H9 (cell line): Measurements from ENCODE around the gene RBMS3. TPM values are rescaled to one million over a fixed set of nuclear protein-coding genes. Genes with fewer than 3 reads are reported as not detected.

Source experiments
- DNase-seq: peaks from one replicate; pipeline ENCODE4 v3.0.0-alpha.2; 2017
- H2AFZ ChIP-seq: one replicate; pipeline ENCODE4 v1.6.1; 2013; ENCODE audit warnings: mild to moderate bottlenecking, low read length, control low read depth, moderate library complexity
- H2AK5ac ChIP-seq: 2 replicates; pipeline ENCODE4 v1.6.1; 2013; ENCODE audit warnings: low read length, control low read depth, mixed read lengths; ENCODE audit not compliant: insufficient read length
- H2BK120ac ChIP-seq: one replicate; pipeline ENCODE4 v1.6.1; 2013; ENCODE audit warnings: low read depth, mild to moderate bottlenecking, low read length, control low read depth, inconsistent platforms; ENCODE audit not compliant: poor library complexity, severe bottlenecking
- H2BK12ac ChIP-seq: 2 replicates; pipeline ENCODE4 v1.6.1; 2013; ENCODE audit warnings: low read length, control low read depth, mixed read lengths, low read depth; ENCODE audit not compliant: insufficient read length
- H2BK15ac ChIP-seq: 2 replicates; pipeline ENCODE4 v1.6.1; 2013; ENCODE audit warnings: low read depth, low read length, control low read depth
- H2BK20ac ChIP-seq: one replicate; pipeline ENCODE4 v1.6.1; 2013; ENCODE audit warnings: low read depth, mild to moderate bottlenecking, low read length, control low read depth, inconsistent platforms; ENCODE audit not compliant: poor library complexity, severe bottlenecking
- H2BK5ac ChIP-seq: 2 replicates; pipeline ENCODE4 v1.6.1; 2013; ENCODE audit warnings: low read length, control low read depth, mixed read lengths; ENCODE audit not compliant: insufficient read length
- H3K14ac ChIP-seq: 2 replicates; pipeline ENCODE4 v1.6.1; 2013; ENCODE audit warnings: low read length, control low read depth; ENCODE audit not compliant: insufficient read depth
- H3K18ac ChIP-seq: 2 replicates; pipeline ENCODE4 v1.6.1; 2013; ENCODE audit warnings: low read depth, mild to moderate bottlenecking, mixed read lengths, low read length, control low read depth; ENCODE audit not compliant: insufficient read length
- H3K23ac ChIP-seq: 2 replicates; pipeline ENCODE4 v1.6.1; 2013; ENCODE audit warnings: low read length, control low read depth, mixed read lengths, low read depth; ENCODE audit not compliant: insufficient read length
- H3K23me2 ChIP-seq: 2 replicates; pipeline ENCODE4 v1.6.1; 2013; ENCODE audit warnings: low read depth, mild to moderate bottlenecking, mixed read lengths, low read length, control low read depth; ENCODE audit not compliant: insufficient read length, poor library complexity, severe bottlenecking
- H3K27ac ChIP-seq: 2 replicates; pipeline ENCODE4 v1.5.1; 2013; ENCODE audit warnings: low read length, control low read depth, mixed read lengths, low read depth; ENCODE audit not compliant: insufficient read length
- H3K27me3 ChIP-seq: 2 replicates; pipeline ENCODE4 v1.6.1; 2013; ENCODE audit warnings: low read length, control low read depth, inconsistent platforms; ENCODE audit not compliant: insufficient read depth
- H3K4ac ChIP-seq: 2 replicates; pipeline ENCODE4 v1.6.1; 2013; ENCODE audit warnings: low read depth, mild to moderate bottlenecking, control low read depth, inconsistent platforms, low read length, moderate library complexity
- H3K4me1 ChIP-seq: 2 replicates; pipeline ENCODE4 v1.6.1; 2013; ENCODE audit warnings: low read length, control low read depth, inconsistent platforms; ENCODE audit not compliant: insufficient read depth
- H3K4me2 ChIP-seq: 2 replicates; pipeline ENCODE4 v1.6.1; 2013; ENCODE audit warnings: low read length, control low read depth, mixed read lengths; ENCODE audit not compliant: insufficient read length, insufficient read depth
- H3K56ac ChIP-seq: 2 replicates; pipeline ENCODE4 v1.6.1; 2013; ENCODE audit warnings: low read depth, mild to moderate bottlenecking, mixed read lengths, low read length, control low read depth; ENCODE audit not compliant: insufficient read length
- H3K79me1 ChIP-seq: 2 replicates; pipeline ENCODE4 v1.6.1; 2013; ENCODE audit warnings: low read depth, mild to moderate bottlenecking, moderate library complexity, low read length, control low read depth, inconsistent platforms; ENCODE audit not compliant: insufficient read depth, poor library complexity, severe bottlenecking
- H3K79me2 ChIP-seq: 2 replicates; pipeline ENCODE4 v1.6.1; 2013; ENCODE audit warnings: low read length, control low read depth, inconsistent platforms; ENCODE audit not compliant: insufficient read depth
- H3K9ac ChIP-seq: 2 replicates; pipeline ENCODE4 v1.6.1; 2013; ENCODE audit warnings: low read length, control low read depth, mixed read lengths; ENCODE audit not compliant: insufficient read length; ENCODE audit errors: extremely low read depth
- H3K9me3 ChIP-seq: one replicate; pipeline ENCODE4 v1.6.1; 2013; ENCODE audit warnings: low read depth, low read length, inconsistent platforms; ENCODE audit not compliant: control insufficient read depth
- H3T11ph ChIP-seq: one replicate; pipeline ENCODE4 v1.6.1; 2013; ENCODE audit warnings: mild to moderate bottlenecking, low read length, control low read depth, inconsistent platforms
- H4K20me1 ChIP-seq: one replicate; pipeline ENCODE4 v1.6.1; 2013; ENCODE audit not compliant: control insufficient read depth, insufficient read length, insufficient read depth
- H4K5ac ChIP-seq: 2 replicates; pipeline ENCODE4 v1.6.1; 2013; ENCODE audit warnings: low read depth, mild to moderate bottlenecking, mixed read lengths, low read length, control low read depth; ENCODE audit not compliant: insufficient read length
- H4K8ac ChIP-seq: replicated peaks from 2 replicates; pipeline ENCODE4 v1.6.1; 2013; ENCODE audit warnings: low read length, control low read depth, mixed read lengths, low read depth; ENCODE audit not compliant: insufficient read length
- H4K91ac ChIP-seq: 2 replicates; pipeline ENCODE4 v1.6.1; 2013; ENCODE audit warnings: low read depth, mild to moderate bottlenecking, moderate library complexity, mixed read lengths, low read length, control low read depth; ENCODE audit not compliant: insufficient read length
- H3K27ac Mint-ChIP-seq, 3 experiments: 2 replicates in 2 of 3; 3 replicates in 1 of 3; pipeline ENCODE4 v1.8.0; 2020 to 2021; ENCODE audit warnings: mixed read lengths in 3 of 3, mild to moderate bottlenecking in 1 of 3, moderate library complexity in 1 of 3
- H3K27me3 Mint-ChIP-seq: 2 replicates; pipeline ENCODE4 v1.8.0; 2021; ENCODE audit warnings: low read depth, mild to moderate bottlenecking, moderate library complexity, mixed read lengths
- H3K36me3 Mint-ChIP-seq, 3 experiments: 2 replicates in 2 of 3; 3 replicates in 1 of 3; pipeline ENCODE4 v1.8.0; 2020 to 2021; ENCODE audit warnings: low read depth in 3 of 3, mixed read lengths in 3 of 3; ENCODE audit not compliant: insufficient read depth in 1 of 3
- H3K4me1 Mint-ChIP-seq, 2 experiments: 2 replicates each; pipeline ENCODE4 v1.8.0; 2020; ENCODE audit warnings: mixed read lengths in 2 of 2
- H3K4me3 Mint-ChIP-seq, 2 experiments: 2 replicates in 1 of 2; 3 replicates in 1 of 2; pipeline ENCODE4 v1.8.0; 2020 to 2021; ENCODE audit warnings: mild to moderate bottlenecking in 2 of 2, mixed read lengths in 2 of 2, moderate library complexity in 1 of 2
- H3K9me3 Mint-ChIP-seq, 2 experiments: 2 replicates in 1 of 2; 3 replicates in 1 of 2; pipeline ENCODE4 v1.8.0; 2020; ENCODE audit warnings: mild to moderate bottlenecking in 2 of 2, mixed read lengths in 2 of 2, moderate library complexity in 1 of 2
- CTCF ChIP-seq: fragments of 200-600 bp; sonication (generic); conservative IDR thresholded peaks from 3 replicates; pipeline ENCODE4 v1.8.0; 2021; ENCODE audit warnings: antibody characterized with exemption, mild to moderate bottlenecking
- WGBS: extraction: QIAGEN DNeasy Blood & Tissue Kit; methylation state at CpG from one replicate; pipeline ENCODE4 v1.1.7; 2013; ENCODE audit warnings: missing lambda C conversion rate, low lambda C conversion rate, mixed read lengths; ENCODE audit not compliant: insufficient read length; ENCODE audit errors: extremely low coverage; 5-methylcytosine and 5-hydroxymethylcytosine counted together
- total RNA-seq: library from RNA; stranded (reverse); gene quantifications from 2 replicates; pipeline ENCODE4 v1.2.1, GENCODE V29; 2021

The RBMS3 gene
- total RNA-seq, 1 experiment from 2014 or later, result 8.1 TPM

- H2BK12ac ChIP-seq, result no peak overlapping the region
- no peak overlapping the region for H2AK5ac ChIP-seq
- Mint-ChIP-seq H3K36me3 (no peaks in the 10 kb centered on the region), H3K27ac (no peak overlapping the region), H3K9me3 (no peaks in the 10 kb centered on the region), H3K27me3 (no peaks in the 10 kb centered on the region), H3K4me1 (peaks cover 15 to 26% of the 10 kb centered on the region in 2 experiments), H3K4me3 (no peak overlapping the region)
- H3T11ph ChIP-seq, result no peak overlapping the region
- H2BK20ac ChIP-seq, result no peak overlapping the region
- H3K18ac ChIP-seq, result no peak overlapping the region
- H2BK120ac ChIP-seq, result no peak overlapping the region
- H3K79me2 ChIP-seq, result no peaks in the 10 kb centered on the region
- no peaks in the 10 kb centered on the region for H3K27me3 ChIP-seq
- no CpG with 5 or more reads among the region's 5 CpGs for WGBS
- no peak overlapping the region for H4K5ac ChIP-seq
- no peak overlapping the region for H3K27ac ChIP-seq
- H3K23me2 ChIP-seq, result no peaks in the 10 kb centered on the region
- H4K8ac ChIP-seq, result no peak overlapping the region
- H3K56ac ChIP-seq, result no peak overlapping the region
- no peaks in the 10 kb centered on the region for H4K20me1 ChIP-seq
- H3K4me1 ChIP-seq, result no peaks in the 10 kb centered on the region; the same call in 1 of the 2 replicates
- no peak overlapping the region for H3K4ac ChIP-seq
- H4K91ac ChIP-seq, result no peak overlapping the region
- H3K79me1 ChIP-seq, result no peaks in the 10 kb centered on the region
- H3K9ac ChIP-seq, result no peak overlapping the region
- no peak overlapping the region for H3K14ac ChIP-seq
- TF ChIP-seq CTCF, result no peak
- no peak overlapping the region for H3K4me2 ChIP-seq
- H2AFZ ChIP-seq, result no peak overlapping the region
- no peak overlapping the region for H3K23ac ChIP-seq
- H2BK15ac ChIP-seq, result no peak overlapping the region
- no peak overlapping the region for H2BK5ac ChIP-seq
- no peaks in the 10 kb centered on the region for H3K9me3 ChIP-seq
- no peak for DNase-seq
These were observed 494.5 kb downstream of the RBMS3 start for GRCh38 chr3:29775340-29775739.
